A673 (cell line): Measurements from ENCODE around the gene SH3PXD2B. TPM values are rescaled to one million over a fixed set of nuclear protein-coding genes. Genes with fewer than 3 reads are reported as not detected.
A peak's percentile ranks its signal among the peaks of the same experiment; 100 is the strongest.

Source experiments
- BruUV-seq: library from RNA; stranded (reverse); fragments of 400-500 nt; replicated peaks from 2 replicates; lab custom pipeline; 2021; lab: Mats Ljungman, UMichigan
- CTCF ChIA-PET: fragments of 300-600 bp; sonication (Branson Sonifier 250); formaldehyde crosslinking; loops from one replicate; lab custom pipeline; 2022; ENCODE audit warnings: antibody characterized with exemption; lab: Charles Lee
- POLR2A ChIA-PET: fragments of 300-600 bp; sonication (Branson Sonifier 250); formaldehyde crosslinking; loops from one replicate; lab custom pipeline; 2022; ENCODE audit warnings: antibody characterized with exemption; ENCODE audit not compliant: low non-redundant PET; lab: Charles Lee
- DNase-seq: peaks from one replicate; pipeline ENCODE4 v3.0.0-alpha.2; 2015; ENCODE audit warnings: low spot score
- H3K27ac ChIP-seq: fragments of 200-600 bp; sonication (generic); 2 replicates; pipeline ENCODE4 v1.5.1; 2016; ENCODE audit warnings: mixed run types, low read depth, mild to moderate bottlenecking, mixed read lengths, antibody characterized with exemption, low read length; ENCODE audit not compliant: poor library complexity, severe bottlenecking
- H3K27me3 ChIP-seq: fragments of 200-600 bp; sonication (generic); replicated peaks from 2 replicates; pipeline ENCODE4 v1.6.1; 2017; ENCODE audit warnings: mixed run types, low read depth, mild to moderate bottlenecking, mixed read lengths, antibody characterized with exemption, low read length; ENCODE audit not compliant: insufficient read depth, poor library complexity
- H3K36me3 ChIP-seq: fragments of 200-600 bp; sonication (generic); 2 replicates; pipeline ENCODE4 v1.6.1; 2016; ENCODE audit warnings: mixed run types, mild to moderate bottlenecking, mixed read lengths, antibody characterized with exemption, low read length; ENCODE audit not compliant: insufficient read depth, poor library complexity, severe bottlenecking
- H3K4me1 ChIP-seq: fragments of 200-600 bp; sonication (generic); 2 replicates; pipeline ENCODE4 v1.6.1; 2017; ENCODE audit warnings: mixed run types, mild to moderate bottlenecking, mixed read lengths, antibody characterized with exemption, low read length; ENCODE audit not compliant: insufficient read depth, poor library complexity, severe bottlenecking
- H3K4me3 ChIP-seq: fragments of 200-600 bp; sonication (generic); 2 replicates; pipeline ENCODE4 v1.5.1; 2016; ENCODE audit warnings: low read depth, mixed run types, mild to moderate bottlenecking, mixed read lengths, low read length; ENCODE audit not compliant: poor library complexity, severe bottlenecking
- H3K9me3 ChIP-seq: fragments of 200-600 bp; sonication (generic); 2 replicates; pipeline ENCODE4 v1.6.1; 2016; ENCODE audit warnings: mixed run types, low read depth, mild to moderate bottlenecking, mixed read lengths, antibody characterized with exemption, low read length; ENCODE audit not compliant: poor library complexity, severe bottlenecking
- EZH2 ChIP-seq: fragments of 200-600 bp; sonication (generic); IDR thresholded peaks from 2 replicates; pipeline ENCODE4 v1.6.1; 2017; ENCODE audit warnings: borderline replicate concordance, low read depth, mild to moderate bottlenecking, mixed read lengths, antibody characterized with exemption, low read length; ENCODE audit not compliant: poor library complexity, severe bottlenecking
- intact Hi-C: fragments of 100-400 bp; cut with micrococcal nuclease; formaldehyde crosslinking; loops from one replicate; pipeline ENCODE4 v1.10.0; 2022; ENCODE audit not compliant: unreplicated experiment
- total RNA-seq: library from RNA; stranded (reverse); gene quantifications from 2 replicates; pipeline ENCODE4 v1.2.3, GENCODE V29; 2021
- TF ChIP-seq, protein P1 (sequence below): fragments of 300-800, 200-600 bp; sonication (generic); conservative IDR thresholded peaks from 2 replicates; pipeline ENCODE4 v1.5.1; 2017; ENCODE audit warnings: low read depth, mild to moderate bottlenecking, antibody characterized with exemption, low read length, moderate library complexity, mixed read lengths

SH3PXD2B gene
- total RNA-seq, 1 experiment from 2014 or later = 28.1 TPM

DNA sequence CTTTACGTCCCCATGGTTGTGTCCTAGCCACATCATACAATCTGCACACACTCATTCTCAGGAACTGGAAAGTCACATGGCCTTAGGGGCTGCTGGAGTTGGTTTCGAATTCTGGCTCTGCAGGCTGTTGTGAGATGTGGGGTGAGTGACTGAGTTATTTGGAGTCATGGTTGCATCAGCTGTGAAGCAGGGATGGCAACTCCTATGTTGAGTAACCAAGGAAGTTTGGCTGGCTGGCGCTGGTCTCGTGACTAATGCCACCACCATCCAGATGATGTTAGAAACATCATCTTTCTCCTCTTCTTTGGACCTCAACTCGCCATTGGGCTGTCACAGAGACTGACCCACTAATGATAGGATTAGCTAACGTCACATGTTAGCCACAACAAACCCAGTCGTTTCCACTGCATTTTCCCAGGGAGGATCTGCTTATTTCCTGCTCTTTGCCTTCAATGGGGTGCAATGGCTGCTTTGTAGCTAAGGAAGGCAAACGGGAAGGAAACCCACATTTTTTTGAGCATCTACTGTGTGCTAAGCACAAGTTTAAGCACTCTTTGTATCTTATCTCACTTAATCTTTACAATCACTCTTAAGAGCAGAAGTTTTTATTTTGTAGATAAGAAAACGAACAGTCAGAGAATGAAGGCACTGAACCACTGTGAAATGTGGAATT is 92.6 kb downstream of the SH3PXD2B start:
- BruUV-seq = no TSS peak
- Histone ChIP-seq H3K27ac (peak overlapping the region; percentile 18), H3K9me3 (no peaks in the 10 kb centered on the region), H3K4me1 (no peaks in the 10 kb centered on the region), H3K27me3 (no peaks in the 10 kb centered on the region), H3K36me3 (no peaks in the 10 kb centered on the region), H3K4me3 (no peak overlapping the region)
- ChIA-PET POLR2A (no interaction called here), CTCF (interaction anchor here (0.7 kb wide), 1 partner anchor 302 kb away, joined by 3 read pairs; no protein-coding TSS in a partner anchor)
- DNase-seq = no peak
- intact Hi-C loops = no loop called here
- no peak for TF ChIP-seq EZH2
- TF ChIP-seq, protein P1, sequence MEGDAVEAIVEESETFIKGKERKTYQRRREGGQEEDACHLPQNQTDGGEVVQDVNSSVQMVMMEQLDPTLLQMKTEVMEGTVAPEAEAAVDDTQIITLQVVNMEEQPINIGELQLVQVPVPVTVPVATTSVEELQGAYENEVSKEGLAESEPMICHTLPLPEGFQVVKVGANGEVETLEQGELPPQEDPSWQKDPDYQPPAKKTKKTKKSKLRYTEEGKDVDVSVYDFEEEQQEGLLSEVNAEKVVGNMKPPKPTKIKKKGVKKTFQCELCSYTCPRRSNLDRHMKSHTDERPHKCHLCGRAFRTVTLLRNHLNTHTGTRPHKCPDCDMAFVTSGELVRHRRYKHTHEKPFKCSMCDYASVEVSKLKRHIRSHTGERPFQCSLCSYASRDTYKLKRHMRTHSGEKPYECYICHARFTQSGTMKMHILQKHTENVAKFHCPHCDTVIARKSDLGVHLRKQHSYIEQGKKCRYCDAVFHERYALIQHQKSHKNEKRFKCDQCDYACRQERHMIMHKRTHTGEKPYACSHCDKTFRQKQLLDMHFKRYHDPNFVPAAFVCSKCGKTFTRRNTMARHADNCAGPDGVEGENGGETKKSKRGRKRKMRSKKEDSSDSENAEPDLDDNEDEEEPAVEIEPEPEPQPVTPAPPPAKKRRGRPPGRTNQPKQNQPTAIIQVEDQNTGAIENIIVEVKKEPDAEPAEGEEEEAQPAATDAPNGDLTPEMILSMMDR = no peak

DNA sequence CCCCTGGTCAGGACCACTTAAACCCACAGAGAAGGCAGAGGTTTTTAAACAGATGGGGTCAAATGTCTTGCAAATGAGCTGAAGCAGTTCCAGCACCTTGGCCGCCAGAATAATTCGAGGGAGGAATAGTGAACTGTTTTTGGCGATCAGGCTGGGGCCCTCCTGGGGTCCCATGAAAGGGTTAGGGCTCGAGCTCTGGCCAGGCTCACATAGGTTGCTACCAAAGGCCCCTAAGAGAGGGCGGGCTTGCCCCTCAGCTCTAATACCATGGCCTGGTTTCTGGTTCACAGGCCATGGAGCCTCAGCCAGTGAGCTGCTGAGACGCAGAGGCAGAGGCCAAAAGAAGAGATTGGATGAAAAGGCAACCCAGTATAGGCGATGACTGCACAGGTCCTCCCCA is 96.0 kb downstream of the SH3PXD2B start:
- DNase-seq = no peak
- H3K36me3 ChIP-seq = no peaks in the 10 kb centered on the region
- ChIA-PET POLR2A (no interaction called here), CTCF (no interaction called here)
- BruUV-seq = no TSS peak
- H3K27ac ChIP-seq = no peak overlapping the region
- intact Hi-C loops = no loop called here
- TF ChIP-seq, protein P1 = no peak
- no peak for TF ChIP-seq EZH2
- no peaks in the 10 kb centered on the region for H3K4me1 ChIP-seq
- no peak overlapping the region for H3K4me3 ChIP-seq
- H3K27me3 ChIP-seq = no peaks in the 10 kb centered on the region
- H3K9me3 ChIP-seq = no peaks in the 10 kb centered on the region

DNA sequence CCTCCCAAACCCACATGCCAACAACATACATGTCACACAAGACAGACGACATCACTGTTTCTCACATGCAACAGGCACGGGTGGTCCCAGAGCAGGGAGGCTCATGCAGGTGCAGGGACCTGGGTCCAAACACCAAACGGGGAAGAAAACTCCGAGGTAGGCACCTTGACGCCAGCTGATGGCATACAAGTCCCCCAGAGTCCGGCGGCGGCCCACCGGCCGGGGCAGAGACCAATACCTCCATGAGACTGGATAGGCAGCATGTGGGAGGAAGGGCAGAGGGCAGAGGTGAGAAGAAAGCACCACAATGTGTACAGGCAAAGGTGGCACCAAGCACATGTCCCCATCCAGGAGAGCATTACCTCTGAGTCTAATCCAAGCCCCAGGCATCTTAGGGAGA is 97.8 kb downstream of the SH3PXD2B start:
- ChIA-PET POLR2A (no interaction called here), CTCF (no interaction called here)
- intact Hi-C loops = no loop called here
- Histone ChIP-seq H3K9me3 (no peaks in the 10 kb centered on the region), H3K36me3 (no peaks in the 10 kb centered on the region), H3K27ac (no peak overlapping the region), H3K4me1 (no peaks in the 10 kb centered on the region), H3K4me3 (no peak overlapping the region), H3K27me3 (no peaks in the 10 kb centered on the region)
- TF ChIP-seq, protein P1 = no peak
- TF ChIP-seq EZH2 = no peak
- no peak for DNase-seq
- no TSS peak for BruUV-seq
